IPS-18c (cell line): ENCODE results near the gene FREY1.

ENCODE experiments used
- H3K4me3 ChIP-seq: 2 replicates; pipeline ENCODE4 v1.7.0; 2013; ENCODE audit warnings: low read depth, mild to moderate bottlenecking, low read length, moderate library complexity; ENCODE audit not compliant: insufficient read depth
- H3K9me3 ChIP-seq: one replicate; pipeline ENCODE4 v1.6.1; 2013; ENCODE audit warnings: mild to moderate bottlenecking, low read length, moderate library complexity; ENCODE audit not compliant: control insufficient read depth, insufficient read depth

Gene FREY1, protein sequence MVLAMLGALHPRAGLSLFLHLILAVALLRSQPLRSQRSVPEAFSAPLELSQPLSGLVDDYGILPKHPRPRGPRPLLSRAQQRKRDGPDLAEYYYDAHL

GRCh38 chr11:45906965-45907611 is at the start of gene FREY1:
Gene FREY1, minus strand, starts transcription at chr11:45907271. Its CDS starts 26 bp downstream, at chr11:45907245.
- Histone ChIP-seq H3K4me3 (no peak within 1 kb of the TSS), H3K9me3 (no peaks in the 10 kb centered on the region)

GRCh38 chr11:45949992-45950407 is 42.9 kb upstream of the FREY1 start:
- H3K4me3 ChIP-seq = no peak overlapping the region
- H3K9me3 ChIP-seq = no peaks in the 10 kb centered on the region

DNA sequence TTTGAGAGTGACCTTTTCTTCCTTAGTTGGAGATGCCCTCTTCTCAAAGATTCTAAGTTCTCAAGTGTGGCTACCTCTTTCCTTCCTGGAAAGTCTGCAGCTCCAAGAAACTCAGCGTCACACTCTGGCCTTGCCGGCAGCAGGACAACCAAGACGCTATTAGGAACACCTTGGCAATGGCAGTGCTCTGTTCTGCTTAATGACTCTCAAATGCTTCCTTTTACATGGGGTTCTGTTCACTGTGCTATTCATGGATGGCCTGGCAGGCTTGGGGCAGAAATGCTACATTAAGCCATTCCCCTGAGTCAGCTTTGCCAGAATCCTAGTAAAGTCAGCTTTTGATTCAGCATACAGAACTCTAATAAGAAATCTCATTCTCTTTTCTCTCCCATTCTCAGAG is 41.3 kb upstream of the FREY1 start:
- Histone ChIP-seq H3K9me3 (peaks cover 2% of the 10 kb centered on the region), H3K4me3 (no peak overlapping the region)

- Histone ChIP-seq H3K4me3 (no peak overlapping the region), H3K9me3 (peaks cover 2% of the 10 kb centered on the region)
Measured at GRCh38 chr11:45947885-45948284, 40.8 kb upstream of the FREY1 start.

DNA sequence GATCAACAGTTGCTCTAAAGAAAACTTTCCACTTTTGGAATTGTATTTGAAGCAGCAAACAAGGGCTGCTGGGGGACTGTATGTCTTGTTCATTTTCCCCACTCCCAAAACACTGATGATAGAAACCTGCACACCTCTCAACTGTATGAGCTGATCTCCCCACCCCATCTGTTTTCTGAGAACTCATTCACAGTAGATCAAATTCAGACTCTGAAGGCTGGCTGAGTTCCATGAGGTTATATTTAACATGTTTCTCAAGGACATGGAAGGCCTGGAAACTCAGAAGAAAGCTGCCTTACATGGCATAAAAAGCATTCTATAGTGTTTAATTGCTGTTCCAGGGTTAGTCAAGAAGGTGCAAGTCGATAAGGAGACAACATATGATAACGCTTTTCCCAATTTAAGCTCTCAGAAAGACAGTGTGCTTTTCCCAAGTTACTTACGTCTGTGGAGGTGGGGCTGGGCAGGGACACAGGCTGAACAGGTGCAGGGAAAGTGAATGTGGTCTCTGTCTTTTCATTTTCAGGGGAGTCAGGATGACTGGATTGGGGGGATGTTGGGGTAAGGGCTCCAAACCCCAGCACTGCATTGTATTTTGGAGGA is 38.4 kb upstream of the FREY1 start:
- Histone ChIP-seq H3K4me3 (no peak overlapping the region), H3K9me3 (peaks cover 2% of the 10 kb centered on the region)

DNA sequence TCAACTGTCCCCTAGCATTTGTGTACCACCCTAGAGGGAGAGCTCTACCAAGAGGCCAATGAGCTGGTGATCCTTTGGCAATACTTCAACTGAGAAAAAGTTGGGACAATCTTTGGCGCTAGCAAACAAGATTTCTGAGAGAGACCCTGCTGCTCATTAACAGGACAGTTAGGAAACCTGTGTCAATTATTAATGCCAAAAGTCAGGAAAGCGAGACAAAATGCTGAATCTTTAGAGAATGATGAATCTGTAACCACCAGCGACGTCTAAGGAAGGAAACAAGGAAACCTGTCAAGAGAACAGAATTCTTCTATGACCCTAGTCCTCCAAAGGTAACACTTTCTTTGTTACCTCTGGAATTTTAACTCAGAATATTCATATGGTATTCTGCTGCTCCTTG is 35.3 kb upstream of the FREY1 start:
- Histone ChIP-seq H3K9me3 (peaks cover 2% of the 10 kb centered on the region), H3K4me3 (no peak overlapping the region)

DNA sequence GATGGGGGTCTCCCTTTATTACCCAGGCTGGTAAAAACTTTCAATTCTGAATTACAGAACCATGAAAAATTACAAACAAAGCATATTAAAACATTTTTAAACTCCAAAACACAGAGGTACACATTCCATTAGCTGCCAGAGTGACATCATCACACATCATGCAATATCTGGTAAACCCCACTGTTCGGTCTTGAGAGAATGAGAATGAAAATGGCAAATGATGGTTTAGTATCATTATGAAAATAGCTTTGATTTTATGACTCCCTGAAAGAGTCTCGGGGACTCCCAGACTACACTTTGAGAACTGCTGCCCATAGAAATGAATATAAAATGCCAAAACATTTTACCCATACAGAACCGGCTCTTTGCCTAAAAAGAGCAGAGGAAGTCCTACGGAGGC is 34.2 kb upstream of the FREY1 start:
- no peak overlapping the region for H3K4me3 ChIP-seq
- peaks cover 2% of the 10 kb centered on the region for H3K9me3 ChIP-seq

DNA sequence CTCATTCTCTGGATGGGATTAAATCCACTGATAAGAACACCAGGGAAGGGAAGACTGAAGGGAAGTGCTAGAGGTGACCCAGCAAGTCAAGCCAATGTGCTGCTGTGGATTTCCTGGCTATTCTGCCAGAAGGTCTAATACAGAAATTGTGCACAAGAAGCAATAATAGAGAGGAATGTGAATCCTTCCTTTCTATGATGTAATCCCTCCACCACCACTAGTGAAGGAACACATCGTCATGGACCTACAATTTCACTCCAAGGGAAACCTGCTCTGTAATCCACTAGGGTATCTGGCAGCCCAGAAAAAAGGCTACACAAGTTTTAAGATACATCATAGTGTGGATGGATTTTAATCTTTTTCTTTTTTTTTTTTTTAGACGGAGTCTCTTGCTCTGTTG is 32.8 kb upstream of the FREY1 start:
- Histone ChIP-seq H3K9me3 (peaks cover 2% of the 10 kb centered on the region), H3K4me3 (no peak overlapping the region)

- Histone ChIP-seq H3K4me3 (no peak overlapping the region), H3K9me3 (no peaks in the 10 kb centered on the region)
Measured at GRCh38 chr11:45937916-45938315, 30.8 kb upstream of the FREY1 start.

GRCh38 chr11:45936511-45937054 is 29.5 kb upstream of the FREY1 start:
- no peaks in the 10 kb centered on the region for H3K9me3 ChIP-seq
- no peak overlapping the region for H3K4me3 ChIP-seq

- no peaks in the 10 kb centered on the region for H3K9me3 ChIP-seq
- H3K4me3 ChIP-seq = no peak overlapping the region
Measured at GRCh38 chr11:45935349-45936064, 28.4 kb upstream of the FREY1 start.

DNA sequence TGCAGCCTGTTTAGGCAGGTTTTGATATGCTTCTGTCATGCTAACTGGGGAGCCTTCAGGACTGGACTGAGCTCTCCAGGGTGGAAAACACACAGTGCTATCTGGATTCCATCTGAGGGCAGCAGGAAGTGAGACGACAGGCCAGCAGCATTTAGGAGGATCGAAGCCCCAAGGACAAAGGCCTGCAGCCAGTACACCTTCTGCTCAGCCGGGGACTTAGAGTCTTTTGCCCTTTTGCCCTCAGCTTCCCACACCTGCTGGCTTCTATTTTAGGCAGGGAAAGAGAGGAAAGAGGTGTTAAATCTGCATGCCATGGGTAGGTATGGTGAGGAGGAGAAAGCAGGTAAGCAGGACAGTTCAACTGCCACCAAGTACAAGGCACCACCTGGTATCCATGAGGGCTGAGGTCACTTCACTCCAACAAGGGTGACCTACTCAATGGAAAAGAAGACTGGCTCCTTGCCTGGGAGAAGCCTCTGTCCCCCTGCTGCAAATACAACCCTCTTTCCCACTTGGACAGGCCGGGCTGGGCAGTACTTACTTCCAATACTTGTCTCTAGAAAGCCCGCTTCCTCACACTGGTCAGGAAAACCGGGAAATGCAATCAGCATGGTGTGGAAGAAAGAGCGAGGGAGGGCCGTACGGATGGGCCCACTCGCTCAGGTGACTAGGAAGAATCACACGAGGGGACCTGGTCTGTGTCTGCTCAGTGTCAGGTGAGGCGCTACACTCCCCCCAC is 27.7 kb upstream of the FREY1 start:
- H3K4me3 ChIP-seq = no peak overlapping the region

DNA sequence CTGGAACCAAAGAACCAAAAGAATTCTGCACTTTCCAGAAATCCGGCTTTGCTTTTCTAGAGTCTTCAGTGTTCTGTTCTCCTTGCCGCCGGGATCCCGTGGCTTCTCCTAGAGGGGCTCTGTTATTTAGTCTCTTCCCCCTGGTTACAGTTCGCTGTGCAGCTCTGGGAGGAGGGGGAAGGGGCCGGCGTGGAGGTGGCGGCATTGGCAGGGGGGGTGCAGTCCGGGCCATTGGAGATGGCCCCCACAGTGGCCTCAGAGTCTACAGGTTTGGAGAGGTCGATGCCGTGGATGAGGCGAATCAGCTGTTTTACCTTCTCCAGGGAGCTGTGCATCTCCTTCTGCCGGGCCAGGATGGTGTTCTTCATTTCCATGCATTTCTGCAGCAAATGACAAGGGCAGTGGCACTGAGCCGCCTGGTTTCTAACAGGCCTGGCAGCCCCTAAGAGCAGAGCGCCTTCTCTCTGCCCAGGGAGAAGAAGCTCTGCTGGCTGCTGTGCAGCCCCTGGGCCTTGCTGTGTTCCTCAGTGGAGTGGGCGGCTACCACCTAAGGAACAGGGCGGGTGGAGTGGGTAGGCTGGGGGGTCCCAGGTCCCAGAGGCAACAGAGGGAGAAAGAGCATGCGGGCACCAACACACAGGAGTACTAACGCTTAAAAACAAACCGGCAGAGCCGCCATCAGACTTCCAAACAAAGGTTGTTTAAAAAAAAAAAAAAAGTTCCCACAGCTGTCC is 26.9 kb upstream of the FREY1 start:
- Histone ChIP-seq H3K4me3 (no peak overlapping the region), H3K9me3 (no peaks in the 10 kb centered on the region)

More for the DNA sequence above, 27.7 kb upstream of the FREY1 start:
- no peaks in the 10 kb centered on the region for H3K9me3 ChIP-seq

DNA sequence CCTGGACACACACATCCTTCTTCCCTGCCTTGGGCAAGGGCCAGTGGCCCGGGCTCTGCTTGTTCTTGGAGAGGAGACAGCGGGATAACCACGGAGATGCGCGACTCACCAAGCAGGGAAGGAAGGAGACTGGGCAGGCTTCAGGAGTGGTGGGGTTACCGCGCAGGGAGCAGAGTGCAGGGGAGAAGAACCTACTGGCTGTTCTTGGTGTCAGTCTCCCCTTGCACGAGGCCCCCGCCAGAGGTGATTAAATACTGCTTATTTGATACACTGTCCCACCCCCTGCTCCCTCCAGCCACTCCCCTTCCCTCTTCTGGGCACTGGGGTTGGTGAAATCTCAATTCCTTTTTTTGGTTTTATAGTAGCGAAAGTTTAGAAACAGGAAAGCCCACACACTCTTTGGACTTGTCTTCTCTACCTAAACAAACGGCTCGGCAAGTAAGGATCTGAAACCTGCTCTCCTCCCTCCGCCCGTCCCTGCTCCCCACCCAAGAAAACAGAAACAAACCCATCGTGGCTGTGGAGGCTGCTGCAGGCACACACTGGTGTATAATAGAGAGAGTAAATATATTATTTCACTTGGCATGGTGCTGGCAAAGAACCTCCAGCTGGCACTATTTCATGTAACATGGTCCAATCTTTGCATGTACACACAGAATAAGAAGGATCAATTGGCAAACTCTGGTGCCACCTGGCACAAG is 26.2 kb upstream of the FREY1 start:
- Histone ChIP-seq H3K4me3 (no peak overlapping the region), H3K9me3 (no peaks in the 10 kb centered on the region)

DNA sequence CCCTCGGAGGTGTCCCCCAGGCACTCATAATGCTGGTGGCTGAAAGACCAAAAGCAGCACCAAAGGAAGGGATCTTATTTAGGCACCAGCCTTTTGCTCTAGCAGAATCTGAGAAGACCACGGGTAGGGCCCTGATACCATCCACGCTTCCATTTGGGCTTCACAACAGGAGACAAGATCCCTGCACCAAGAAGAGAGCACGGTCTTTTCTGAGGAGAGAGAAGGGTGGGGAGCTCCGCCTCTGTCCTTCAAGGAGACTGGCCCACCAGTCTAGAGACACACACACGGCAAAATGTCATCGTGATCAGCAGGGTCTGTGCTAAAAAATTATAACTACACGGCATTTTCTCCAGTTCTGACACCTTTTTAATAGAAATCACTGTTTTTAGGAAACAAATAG is 25.1 kb upstream of the FREY1 start:
- no peak overlapping the region for H3K4me3 ChIP-seq
- H3K9me3 ChIP-seq = no peaks in the 10 kb centered on the region

- Histone ChIP-seq H3K9me3 (no peaks in the 10 kb centered on the region), H3K4me3 (no peak overlapping the region)
Measured at GRCh38 chr11:45931739-45932138, 24.7 kb upstream of the FREY1 start.
